Liver (tissue), 9 donors: ENCODE measurements around the gene PSTPIP1. TPM values are rescaled to one million over a fixed set of nuclear protein-coding genes. Genes with fewer than 3 reads are reported as not detected.
A peak's percentile ranks its signal among the peaks of the same experiment; 100 is the strongest.

Experiments used
- DNase-seq: peaks from one replicate; pipeline ENCODE4 v3.0.0-alpha.2; 2017; ENCODE audit warnings: low spot score
- H3K27ac ChIP-seq, 2 donors: one replicate each; pipeline ENCODE4 v1.7.0; 2013; ENCODE audit warnings: inconsistent platforms in 2 of 2, low read length in 2 of 2, control low read depth in 1 of 2, low read depth in 1 of 2, mild to moderate bottlenecking in 1 of 2
- H3K27me3 ChIP-seq, 4 donors: one replicate each; pipeline versions ENCODE4 v1.6.1 to v1.7.0; 2013; ENCODE audit warnings: low read length in 3 of 4, inconsistent platforms in 1 of 4, mild to moderate bottlenecking in 1 of 4, moderate library complexity in 1 of 4; ENCODE audit not compliant: control insufficient read depth in 4 of 4, insufficient read depth in 4 of 4
- H3K36me3 ChIP-seq, 4 donors: one replicate each; pipeline versions ENCODE4 v1.6.1 to v1.7.0; 2013; ENCODE audit warnings: low read length in 3 of 4, mild to moderate bottlenecking in 3 of 4, low read depth in 1 of 4, moderate library complexity in 1 of 4; ENCODE audit not compliant: control insufficient read depth in 4 of 4, insufficient read depth in 3 of 4
- H3K4me1 ChIP-seq, 4 donors: one replicate each; pipeline versions ENCODE4 v1.6.1 to v1.7.0; 2013; ENCODE audit warnings: low read length in 3 of 4, mild to moderate bottlenecking in 3 of 4, moderate library complexity in 1 of 4; ENCODE audit not compliant: control insufficient read depth in 4 of 4, insufficient read depth in 4 of 4
- H3K4me3 ChIP-seq, 3 donors: one replicate each; pipeline versions ENCODE4 v1.6.1 to v1.7.0; 2013; ENCODE audit warnings: low read length in 3 of 3, control low read depth in 1 of 3, low read depth in 1 of 3, mild to moderate bottlenecking in 1 of 3
- H3K9ac ChIP-seq, 2 donors: one replicate each; pipeline ENCODE4 v1.7.0; 2013; ENCODE audit warnings: low read length in 2 of 2, mild to moderate bottlenecking in 2 of 2, moderate library complexity in 2 of 2, control low read depth in 1 of 2, low read depth in 1 of 2
- H3K9me3 ChIP-seq, 4 donors: one replicate each; pipeline versions ENCODE4 v1.6.1 to v1.7.0; 2013; ENCODE audit warnings: low read length in 3 of 4; ENCODE audit not compliant: control insufficient read depth in 4 of 4
- EGR1 ChIP-seq, 2 donors: IDR thresholded peaks; 2 replicates each; pipeline ENCODE4 v1.6.1; 2016 to 2018; ENCODE audit warnings: antibody characterized with exemption in 2 of 2, low read depth in 2 of 2
- FOXA1 ChIP-seq: IDR thresholded peaks from 2 replicates; pipeline ENCODE4 v1.6.1; 2016; ENCODE audit warnings: antibody characterized with exemption
- FOXA2 ChIP-seq: IDR thresholded peaks from 2 replicates; pipeline ENCODE4 v1.6.1; 2016; ENCODE audit warnings: antibody characterized with exemption
- HNF4A ChIP-seq, 2 donors: conservative IDR thresholded peaks; 2 replicates each; pipeline ENCODE4 v1.6.1; 2016; ENCODE audit warnings: antibody characterized with exemption in 2 of 2, mild to moderate bottlenecking in 2 of 2
- JUND ChIP-seq, 2 donors: IDR thresholded peaks; 2 replicates each; pipeline ENCODE4 v1.6.1; 2016; ENCODE audit warnings: antibody characterized with exemption in 2 of 2
- RXRA ChIP-seq, 2 donors: IDR thresholded peaks; 2 replicates each; pipeline ENCODE4 v1.6.1; 2017 to 2018; ENCODE audit warnings: antibody characterized with exemption in 2 of 2, mild to moderate bottlenecking in 1 of 2
- TAF1 ChIP-seq: conservative IDR thresholded peaks from 2 replicates; pipeline ENCODE4 v1.6.1; 2016; ENCODE audit warnings: antibody characterized with exemption, mild to moderate bottlenecking
- YY1 ChIP-seq: IDR thresholded peaks from 2 replicates; pipeline ENCODE4 v1.6.1; 2016; ENCODE audit warnings: antibody characterized with exemption, mild to moderate bottlenecking
- WGBS: extraction: QIAGEN DNeasy Blood & Tissue Kit; methylation state at CpG from one replicate; pipeline ENCODE4 v1.1.7; 2013; 5-methylcytosine and 5-hydroxymethylcytosine counted together
- polyA plus RNA-seq, 2 donors: library from polyadenylated mRNA; stranded (reverse) in 1 of 2; unstranded in 1 of 2; fragments of 200-250 nt in 1 of 2; fragments of >200 nt in 1 of 2; fragmentation: Nextera tagmentation in 1 of 2; extraction: Ambion mirVana in 1 of 2; gene quantifications; one replicate each; pipeline versions ENCODE4 v1.2.1 to v1.2.3, GENCODE V29; 2013 to 2015
- total RNA-seq, 2 donors: library from RNA; depleted of rRNA; stranded (reverse); fragments of >200 nt; gene quantifications; one replicate each; pipeline ENCODE4 v1.2.3, GENCODE V29; 2014
- TF ChIP-seq, protein P1 (sequence below): IDR thresholded peaks from 2 replicates; pipeline ENCODE4 v1.6.1; 2016; ENCODE audit warnings: antibody characterized with exemption, mild to moderate bottlenecking
- TF ChIP-seq, protein P2 (sequence below): IDR thresholded peaks from 2 replicates; pipeline ENCODE4 v1.6.1; 2016; ENCODE audit warnings: antibody characterized with exemption
- TF ChIP-seq, protein P3 (sequence below): fragments of 150-350 bp; IDR thresholded peaks from 2 replicates; pipeline ENCODE4 v1.5.1; 2017; ENCODE audit warnings: improper control_type of control experiment, low read depth, low read length; ENCODE audit not compliant: missing input control
- donor health status: healthy.
- donor health status: healthy.
- donor health status: healthy.
- donor health status: healthy.
- donor health status: healthy.

PSTPIP1 gene
- total and polyA plus RNA-seq, 4 donors = 1.1 to 4.6 (median 3.0) TPM

DNA sequence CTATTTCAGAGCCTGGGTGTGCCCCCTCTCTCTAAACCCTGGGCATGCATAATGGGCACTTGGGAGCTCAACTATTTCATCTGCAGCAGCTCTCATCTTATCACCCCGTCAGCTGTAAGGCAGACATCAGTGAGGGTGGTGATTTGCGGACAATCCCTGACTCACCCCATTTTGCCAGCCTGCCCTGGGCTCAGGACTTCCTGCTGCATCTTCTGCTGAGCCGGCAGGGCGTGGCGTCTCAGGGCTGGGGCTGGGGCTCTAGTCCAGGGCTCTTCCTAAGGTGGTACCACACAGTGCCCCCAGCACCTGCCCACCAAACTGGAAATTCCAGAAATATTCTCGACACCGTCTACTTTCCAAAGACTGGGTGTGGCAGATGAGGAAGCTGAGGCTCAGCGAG is 925 bp upstream of the PSTPIP1 start:
- H3K9me3 ChIP-seq = no peaks in the 10 kb centered on the region
- no peaks in the 10 kb centered on the region for H3K27me3 ChIP-seq
- no peak overlapping the region for H3K4me3 ChIP-seq
- H3K9ac ChIP-seq = no peak overlapping the region
- no peaks in the 10 kb centered on the region for H3K36me3 ChIP-seq
- TF ChIP-seq, protein P1, sequence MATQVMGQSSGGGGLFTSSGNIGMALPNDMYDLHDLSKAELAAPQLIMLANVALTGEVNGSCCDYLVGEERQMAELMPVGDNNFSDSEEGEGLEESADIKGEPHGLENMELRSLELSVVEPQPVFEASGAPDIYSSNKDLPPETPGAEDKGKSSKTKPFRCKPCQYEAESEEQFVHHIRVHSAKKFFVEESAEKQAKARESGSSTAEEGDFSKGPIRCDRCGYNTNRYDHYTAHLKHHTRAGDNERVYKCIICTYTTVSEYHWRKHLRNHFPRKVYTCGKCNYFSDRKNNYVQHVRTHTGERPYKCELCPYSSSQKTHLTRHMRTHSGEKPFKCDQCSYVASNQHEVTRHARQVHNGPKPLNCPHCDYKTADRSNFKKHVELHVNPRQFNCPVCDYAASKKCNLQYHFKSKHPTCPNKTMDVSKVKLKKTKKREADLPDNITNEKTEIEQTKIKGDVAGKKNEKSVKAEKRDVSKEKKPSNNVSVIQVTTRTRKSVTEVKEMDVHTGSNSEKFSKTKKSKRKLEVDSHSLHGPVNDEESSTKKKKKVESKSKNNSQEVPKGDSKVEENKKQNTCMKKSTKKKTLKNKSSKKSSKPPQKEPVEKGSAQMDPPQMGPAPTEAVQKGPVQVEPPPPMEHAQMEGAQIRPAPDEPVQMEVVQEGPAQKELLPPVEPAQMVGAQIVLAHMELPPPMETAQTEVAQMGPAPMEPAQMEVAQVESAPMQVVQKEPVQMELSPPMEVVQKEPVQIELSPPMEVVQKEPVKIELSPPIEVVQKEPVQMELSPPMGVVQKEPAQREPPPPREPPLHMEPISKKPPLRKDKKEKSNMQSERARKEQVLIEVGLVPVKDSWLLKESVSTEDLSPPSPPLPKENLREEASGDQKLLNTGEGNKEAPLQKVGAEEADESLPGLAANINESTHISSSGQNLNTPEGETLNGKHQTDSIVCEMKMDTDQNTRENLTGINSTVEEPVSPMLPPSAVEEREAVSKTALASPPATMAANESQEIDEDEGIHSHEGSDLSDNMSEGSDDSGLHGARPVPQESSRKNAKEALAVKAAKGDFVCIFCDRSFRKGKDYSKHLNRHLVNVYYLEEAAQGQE = no peak
- TF ChIP-seq EGR1 (IDR thresholded peaks at IDR 0.05; ENCODE audit: low read depth in 2 of 2) = no peak
- no peak for TF ChIP-seq FOXA2
- no peak for TF ChIP-seq HNF4A (conservative IDR thresholded peaks at IDR 0.05)
- no peak for TF ChIP-seq YY1
- TF ChIP-seq TAF1 = no peak
- no peak for DNase-seq
- H3K4me1 ChIP-seq = no peaks in the 10 kb centered on the region
- WGBS = 74% methylated on average over 8 of the region's 8 CpGs
- peak overlapping the region in 1 of 2 donors; percentile 65 for H3K27ac ChIP-seq

DNA sequence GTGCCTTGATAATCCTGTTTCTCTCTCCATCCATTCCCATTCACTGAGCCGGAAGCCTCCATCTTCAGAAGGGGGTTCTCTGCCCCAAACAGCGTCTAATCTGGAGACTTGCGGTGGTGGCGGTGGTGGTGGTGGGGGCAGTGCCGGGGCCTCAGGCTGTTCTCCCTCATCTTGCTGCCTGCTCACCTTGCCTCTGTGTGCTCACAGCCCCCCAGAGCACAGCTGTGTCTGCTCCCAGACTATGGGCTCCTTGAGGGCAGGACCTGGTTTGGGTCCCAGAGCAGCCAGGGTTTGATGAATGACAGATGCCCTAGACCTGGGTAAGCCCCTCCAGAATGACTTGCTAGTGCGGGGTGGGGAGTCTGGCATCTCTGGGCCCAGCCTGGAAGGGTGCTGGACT is 430 bp upstream of the PSTPIP1 start:
- Histone ChIP-seq H3K4me1 (no peaks in the 10 kb centered on the region), H3K4me3 (no peak overlapping the region), H3K27me3 (no peaks in the 10 kb centered on the region), H3K9me3 (no peaks in the 10 kb centered on the region), H3K27ac (peak overlapping the region; percentile 65 to 74), H3K9ac (no peak overlapping the region), H3K36me3 (no peaks in the 10 kb centered on the region)
- TF ChIP-seq RXRA (IDR thresholded peaks at IDR 0.05) (no peak), FOXA1 (no peak)
- TF ChIP-seq, protein P1 = no peak
- WGBS = 92% methylated on average over 6 of the region's 6 CpGs
- DNase-seq = no peak

DNA sequence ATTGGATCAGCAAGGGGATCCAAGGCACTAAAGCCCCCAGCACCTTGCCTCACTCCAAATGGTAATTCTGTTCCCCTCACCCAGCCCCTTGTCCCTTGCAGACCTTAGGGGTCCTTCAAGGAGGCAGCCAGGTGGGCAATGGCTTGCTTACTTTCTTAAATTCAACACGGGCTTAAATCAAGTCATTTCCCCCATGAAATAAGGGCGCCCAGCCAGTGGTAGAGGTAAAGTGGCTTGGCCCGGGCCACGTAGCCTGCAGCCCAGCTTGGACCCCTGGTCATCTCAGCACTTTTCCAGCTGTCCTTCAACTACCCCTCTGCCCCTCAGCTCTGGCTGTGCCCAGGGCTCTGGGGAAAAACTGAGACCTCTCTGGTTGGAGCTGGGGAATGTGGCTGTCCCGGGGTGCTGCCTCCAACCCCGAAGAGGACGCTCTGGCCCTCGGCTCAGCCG is 1.2 kb downstream of the PSTPIP1 start:
- WGBS = 70% methylated on average over 9 of the region's 9 CpGs
- peak overlapping the region; percentile 0 to 74 for H3K27ac ChIP-seq
- no peak for DNase-seq
- no peaks in the 10 kb centered on the region for H3K9me3 ChIP-seq
- peak overlapping the region in 1 of 3 donors; percentile 9 for H3K4me3 ChIP-seq
- no peaks in the 10 kb centered on the region for H3K4me1 ChIP-seq
- H3K36me3 ChIP-seq = no peaks in the 10 kb centered on the region
- no peaks in the 10 kb centered on the region for H3K27me3 ChIP-seq
- peak overlapping the region in 1 of 2 donors; percentile 31 for H3K9ac ChIP-seq
- TF ChIP-seq, protein P2, sequence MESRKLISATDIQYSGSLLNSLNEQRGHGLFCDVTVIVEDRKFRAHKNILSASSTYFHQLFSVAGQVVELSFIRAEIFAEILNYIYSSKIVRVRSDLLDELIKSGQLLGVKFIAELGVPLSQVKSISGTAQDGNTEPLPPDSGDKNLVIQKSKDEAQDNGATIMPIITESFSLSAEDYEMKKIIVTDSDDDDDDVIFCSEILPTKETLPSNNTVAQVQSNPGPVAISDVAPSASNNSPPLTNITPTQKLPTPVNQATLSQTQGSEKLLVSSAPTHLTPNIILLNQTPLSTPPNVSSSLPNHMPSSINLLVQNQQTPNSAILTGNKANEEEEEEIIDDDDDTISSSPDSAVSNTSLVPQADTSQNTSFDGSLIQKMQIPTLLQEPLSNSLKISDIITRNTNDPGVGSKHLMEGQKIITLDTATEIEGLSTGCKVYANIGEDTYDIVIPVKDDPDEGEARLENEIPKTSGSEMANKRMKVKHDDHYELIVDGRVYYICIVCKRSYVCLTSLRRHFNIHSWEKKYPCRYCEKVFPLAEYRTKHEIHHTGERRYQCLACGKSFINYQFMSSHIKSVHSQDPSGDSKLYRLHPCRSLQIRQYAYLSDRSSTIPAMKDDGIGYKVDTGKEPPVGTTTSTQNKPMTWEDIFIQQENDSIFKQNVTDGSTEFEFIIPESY = no peak
- TF ChIP-seq JUND (IDR thresholded peaks at IDR 0.05) = no peak
- no peak for TF ChIP-seq YY1
- TF ChIP-seq, protein P3, sequence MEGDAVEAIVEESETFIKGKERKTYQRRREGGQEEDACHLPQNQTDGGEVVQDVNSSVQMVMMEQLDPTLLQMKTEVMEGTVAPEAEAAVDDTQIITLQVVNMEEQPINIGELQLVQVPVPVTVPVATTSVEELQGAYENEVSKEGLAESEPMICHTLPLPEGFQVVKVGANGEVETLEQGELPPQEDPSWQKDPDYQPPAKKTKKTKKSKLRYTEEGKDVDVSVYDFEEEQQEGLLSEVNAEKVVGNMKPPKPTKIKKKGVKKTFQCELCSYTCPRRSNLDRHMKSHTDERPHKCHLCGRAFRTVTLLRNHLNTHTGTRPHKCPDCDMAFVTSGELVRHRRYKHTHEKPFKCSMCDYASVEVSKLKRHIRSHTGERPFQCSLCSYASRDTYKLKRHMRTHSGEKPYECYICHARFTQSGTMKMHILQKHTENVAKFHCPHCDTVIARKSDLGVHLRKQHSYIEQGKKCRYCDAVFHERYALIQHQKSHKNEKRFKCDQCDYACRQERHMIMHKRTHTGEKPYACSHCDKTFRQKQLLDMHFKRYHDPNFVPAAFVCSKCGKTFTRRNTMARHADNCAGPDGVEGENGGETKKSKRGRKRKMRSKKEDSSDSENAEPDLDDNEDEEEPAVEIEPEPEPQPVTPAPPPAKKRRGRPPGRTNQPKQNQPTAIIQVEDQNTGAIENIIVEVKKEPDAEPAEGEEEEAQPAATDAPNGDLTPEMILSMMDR = no peak
- TF ChIP-seq HNF4A (conservative IDR thresholded peaks at IDR 0.05) = no peak
- TF ChIP-seq, protein P1 = no peak
- no peak for TF ChIP-seq RXRA (IDR thresholded peaks at IDR 0.05)
- TF ChIP-seq FOXA1 = no peak
- TF ChIP-seq FOXA2 = no peak
